Hepatocyte (in vitro differentiated cells): ENCODE measurements around the gene HERC2.

Experiments used
- EZH2 ChIP-seq: fragments of 200-600 bp; sonication (generic); IDR thresholded peaks from 2 replicates; pipeline ENCODE4 v1.6.1; 2016; ENCODE audit warnings: antibody characterized with exemption, mild to moderate bottlenecking, borderline replicate concordance
- EZH2phosphoT487 ChIP-seq: fragments of 200-600 bp; sonication (generic); IDR thresholded peaks from one replicate; pipeline ENCODE4 v1.6.1; 2018; ENCODE audit warnings: antibody characterized with exemption, mild to moderate bottlenecking, low read depth, moderate library complexity; ENCODE audit not compliant: unreplicated experiment, severe bottlenecking
- TF ChIP-seq, protein P1 (sequence below): fragments of 200-600 bp; sonication (generic); IDR thresholded peaks from 2 replicates; pipeline ENCODE4 v1.5.1; 2016; ENCODE audit warnings: antibody characterized with exemption, mild to moderate bottlenecking; ENCODE audit not compliant: poor library complexity

DNA sequence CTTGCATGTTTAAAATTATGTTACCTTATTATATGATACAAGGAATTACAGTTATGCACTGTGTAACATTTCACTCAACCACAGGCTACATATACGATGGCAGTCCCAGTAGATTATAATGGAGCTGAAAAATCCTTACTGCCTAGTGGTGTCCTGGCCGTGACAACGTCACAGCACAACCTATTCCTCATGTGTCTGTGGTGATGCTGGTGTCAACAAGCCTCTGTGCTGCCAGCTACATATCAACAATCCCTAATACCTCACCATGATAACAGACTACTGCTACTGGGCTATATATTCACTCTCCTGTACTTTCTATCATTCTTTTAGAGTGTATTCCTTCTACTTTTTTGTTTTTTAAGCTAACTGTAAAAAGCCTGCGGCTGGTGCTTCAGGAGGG, 142.7 kb downstream of the HERC2 start:
- TF ChIP-seq, protein P1, sequence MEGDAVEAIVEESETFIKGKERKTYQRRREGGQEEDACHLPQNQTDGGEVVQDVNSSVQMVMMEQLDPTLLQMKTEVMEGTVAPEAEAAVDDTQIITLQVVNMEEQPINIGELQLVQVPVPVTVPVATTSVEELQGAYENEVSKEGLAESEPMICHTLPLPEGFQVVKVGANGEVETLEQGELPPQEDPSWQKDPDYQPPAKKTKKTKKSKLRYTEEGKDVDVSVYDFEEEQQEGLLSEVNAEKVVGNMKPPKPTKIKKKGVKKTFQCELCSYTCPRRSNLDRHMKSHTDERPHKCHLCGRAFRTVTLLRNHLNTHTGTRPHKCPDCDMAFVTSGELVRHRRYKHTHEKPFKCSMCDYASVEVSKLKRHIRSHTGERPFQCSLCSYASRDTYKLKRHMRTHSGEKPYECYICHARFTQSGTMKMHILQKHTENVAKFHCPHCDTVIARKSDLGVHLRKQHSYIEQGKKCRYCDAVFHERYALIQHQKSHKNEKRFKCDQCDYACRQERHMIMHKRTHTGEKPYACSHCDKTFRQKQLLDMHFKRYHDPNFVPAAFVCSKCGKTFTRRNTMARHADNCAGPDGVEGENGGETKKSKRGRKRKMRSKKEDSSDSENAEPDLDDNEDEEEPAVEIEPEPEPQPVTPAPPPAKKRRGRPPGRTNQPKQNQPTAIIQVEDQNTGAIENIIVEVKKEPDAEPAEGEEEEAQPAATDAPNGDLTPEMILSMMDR = no peak
- TF ChIP-seq EZH2 (no peak), EZH2phosphoT487 (no peak)
